Neuron (in vitro differentiated cells): ENCODE measurements around the gene APBA3.

ENCODE experiments used
- H2AFZ ChIP-seq: one replicate; pipeline ENCODE4 v1.6.1; 2013; ENCODE audit warnings: low read depth, mild to moderate bottlenecking, inconsistent platforms, low read length, moderate library complexity
- H3K27me3 ChIP-seq: one replicate; pipeline ENCODE4 v1.6.1; 2013; ENCODE audit warnings: low read length; ENCODE audit not compliant: insufficient read depth
- H3K36me3 ChIP-seq: one replicate; pipeline ENCODE4 v1.6.1; 2013; ENCODE audit warnings: low read length; ENCODE audit not compliant: insufficient read depth
- H3K4me1 ChIP-seq: one replicate; pipeline ENCODE4 v1.6.1; 2013; ENCODE audit warnings: low read length; ENCODE audit not compliant: insufficient read depth
- H3K4me3 ChIP-seq: 2 replicates; pipeline ENCODE4 v1.5.1; 2013; ENCODE audit warnings: mild to moderate bottlenecking, low read length, moderate library complexity
- H3K9me3 ChIP-seq: one replicate; pipeline ENCODE4 v1.6.1; 2013; ENCODE audit warnings: low read length

Gene APBA3

DNA sequence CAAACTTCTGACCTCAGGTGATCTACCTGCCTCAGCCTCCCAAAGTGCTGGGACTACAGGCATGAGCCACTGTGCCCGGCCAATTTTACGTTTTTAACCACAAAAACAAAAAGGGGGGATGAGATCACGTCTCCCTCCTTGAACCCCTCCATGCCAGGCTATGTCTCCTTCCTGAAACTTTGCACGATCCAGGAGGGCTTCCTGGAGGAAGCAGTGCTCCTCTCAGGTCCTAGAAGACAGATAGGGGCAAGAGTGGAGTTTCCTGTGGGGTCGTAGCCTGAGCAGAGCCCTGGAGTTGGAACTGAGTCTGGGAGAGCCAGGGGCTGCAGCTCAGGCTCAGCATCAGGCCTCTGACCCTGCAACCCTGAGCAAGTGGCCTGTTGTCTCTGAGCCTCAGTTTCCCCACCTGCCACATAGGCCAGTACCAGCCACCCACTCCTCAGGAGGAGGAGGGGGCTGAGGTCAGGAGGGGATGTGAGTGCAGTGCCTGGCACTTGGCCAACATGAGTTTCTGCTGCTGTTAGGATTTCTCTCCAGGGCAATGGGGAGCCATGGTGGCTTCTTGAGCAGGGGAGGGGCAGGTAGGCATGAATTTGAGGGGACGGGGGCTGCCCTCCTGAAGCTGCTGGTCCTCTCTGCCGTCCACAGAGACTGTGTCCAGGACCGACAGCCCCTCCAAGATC lies 16.0 kb downstream of the APBA3 start:
- no peaks in the 10 kb centered on the region for H3K4me1 ChIP-seq
- no peak overlapping the region for H3K4me3 ChIP-seq
- H3K36me3 ChIP-seq: peaks cover 4% of the 10 kb centered on the region
- H2AFZ ChIP-seq: no peak overlapping the region
- no peaks in the 10 kb centered on the region for H3K9me3 ChIP-seq
- no peaks in the 10 kb centered on the region for H3K27me3 ChIP-seq

DNA sequence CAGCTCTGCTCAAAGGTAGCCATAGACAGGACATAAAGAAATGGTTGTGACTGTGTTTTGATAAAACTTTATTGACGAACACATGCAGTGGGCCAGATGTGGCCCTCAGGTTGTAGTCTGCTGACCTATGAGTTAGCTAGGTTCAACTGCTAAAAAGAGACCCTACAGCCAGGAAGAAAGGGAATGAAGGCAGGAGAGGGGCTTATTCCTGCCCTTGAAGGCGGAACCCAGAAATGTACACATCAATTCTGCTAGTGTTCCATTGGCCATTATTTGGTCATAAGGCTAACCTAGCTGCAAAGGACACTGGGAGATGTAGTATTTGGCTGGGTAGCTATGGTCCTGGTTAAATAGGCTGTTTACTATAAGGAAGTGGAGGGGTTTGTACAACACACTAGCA lies 18.0 kb downstream of the APBA3 start:
- Histone ChIP-seq H3K36me3 (no peaks in the 10 kb centered on the region), H3K4me3 (no peak overlapping the region), H2AFZ (no peak overlapping the region), H3K27me3 (no peaks in the 10 kb centered on the region), H3K9me3 (no peaks in the 10 kb centered on the region), H3K4me1 (no peaks in the 10 kb centered on the region)

DNA sequence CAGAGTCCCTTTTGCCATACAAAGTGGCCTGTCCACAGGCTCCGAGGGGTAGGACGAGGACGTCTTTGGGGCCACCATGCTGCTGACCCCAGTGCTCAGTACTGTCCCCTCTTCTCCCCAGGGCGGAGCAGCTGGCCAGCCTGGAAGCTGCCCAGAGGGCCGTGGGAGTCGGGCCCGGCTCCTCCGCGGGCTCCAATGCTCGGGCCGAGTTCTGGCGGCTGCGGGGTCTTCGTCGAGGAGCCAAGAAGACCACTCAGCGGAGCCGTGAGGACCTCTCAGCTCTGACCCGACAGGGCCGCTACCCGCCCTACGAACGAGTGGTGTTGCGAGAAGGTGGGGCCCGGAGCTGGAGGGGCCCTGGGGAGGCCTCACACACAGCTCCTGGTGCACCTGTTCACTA lies 21.1 kb downstream of the APBA3 start:
- H3K4me3 ChIP-seq: no peak overlapping the region
- H3K27me3 ChIP-seq: peaks cover 4% of the 10 kb centered on the region
- no peak overlapping the region for H2AFZ ChIP-seq
- H3K9me3 ChIP-seq: no peaks in the 10 kb centered on the region
- no peaks in the 10 kb centered on the region for H3K4me1 ChIP-seq
- no peaks in the 10 kb centered on the region for H3K36me3 ChIP-seq

DNA sequence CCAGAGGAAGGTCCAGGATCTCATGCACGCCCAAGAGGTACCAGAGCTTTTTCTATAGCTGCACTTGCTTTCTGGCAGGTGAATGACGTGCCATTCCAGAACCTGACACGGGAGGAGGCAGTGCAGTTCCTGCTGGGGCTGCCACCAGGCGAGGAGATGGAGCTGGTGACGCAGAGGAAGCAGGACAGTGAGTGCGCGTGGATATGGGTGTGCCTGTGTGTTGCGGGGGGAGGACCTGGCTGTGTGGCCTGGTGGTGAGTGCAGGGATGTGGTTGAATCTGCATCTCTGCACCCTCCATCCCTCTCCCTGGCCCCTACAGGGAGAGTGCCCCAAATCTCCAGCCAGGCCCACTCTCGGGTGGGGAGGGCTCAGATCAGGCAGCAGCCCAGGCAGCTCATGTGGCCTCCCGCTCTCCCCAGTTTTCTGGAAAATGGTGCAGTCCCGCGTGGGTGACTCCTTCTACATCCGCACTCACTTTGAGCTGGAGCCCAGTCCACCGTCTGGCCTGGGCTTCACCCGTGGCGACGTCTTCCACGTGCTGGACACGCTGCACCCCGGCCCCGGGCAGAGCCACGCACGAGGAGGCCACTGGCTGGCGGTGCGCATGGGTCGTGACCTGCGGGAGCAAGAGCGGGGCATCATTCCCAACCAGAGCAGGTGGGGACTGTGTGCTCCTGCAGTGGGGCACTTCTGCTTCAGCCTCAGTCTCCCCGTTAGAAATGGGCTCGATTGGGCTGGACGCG lies 22.8 kb downstream of the APBA3 start:
- H3K4me1 ChIP-seq: no peaks in the 10 kb centered on the region
- H3K4me3 ChIP-seq: no peak overlapping the region
- no peak overlapping the region for H2AFZ ChIP-seq
- no peaks in the 10 kb centered on the region for H3K36me3 ChIP-seq
- no peaks in the 10 kb centered on the region for H3K9me3 ChIP-seq
- peaks cover 4% of the 10 kb centered on the region for H3K27me3 ChIP-seq

DNA sequence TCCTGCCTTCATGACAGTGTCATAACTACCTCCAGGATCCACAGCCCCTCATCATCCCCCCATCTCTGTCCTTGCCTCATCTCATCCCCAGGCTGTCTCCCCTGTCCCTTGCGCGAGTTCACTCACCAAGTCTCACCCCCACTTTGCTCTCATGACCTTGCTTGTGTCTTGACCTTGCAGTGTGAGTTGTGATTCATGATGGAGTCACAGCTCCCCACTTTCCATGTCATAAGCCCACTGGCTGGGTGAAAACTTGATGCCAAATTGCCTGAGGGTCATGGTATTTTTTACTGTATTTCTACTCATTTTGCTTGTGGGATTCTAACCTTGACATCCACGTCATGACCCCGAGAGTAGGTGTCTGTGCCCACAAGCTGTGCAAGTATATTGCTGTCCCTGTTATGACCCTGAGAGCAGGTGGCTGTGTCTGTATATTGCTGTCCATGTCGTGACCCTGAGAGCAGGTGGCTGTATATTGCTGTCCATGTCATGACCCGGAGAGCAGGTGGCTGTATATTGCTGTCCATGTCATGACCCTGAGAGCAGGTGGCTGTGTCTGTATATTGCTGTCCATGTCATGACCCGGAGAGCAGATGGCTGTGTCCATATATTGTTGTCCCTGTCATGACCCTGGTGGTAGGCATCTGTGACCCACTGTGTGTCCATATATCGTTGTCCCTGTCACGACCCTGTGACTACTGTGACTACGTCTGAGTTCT lies 23.8 kb downstream of the APBA3 start:
- Histone ChIP-seq H3K9me3 (no peaks in the 10 kb centered on the region), H2AFZ (no peak overlapping the region), H3K27me3 (peaks cover 4% of the 10 kb centered on the region), H3K4me3 (no peak overlapping the region), H3K36me3 (no peaks in the 10 kb centered on the region), H3K4me1 (no peaks in the 10 kb centered on the region)

DNA sequence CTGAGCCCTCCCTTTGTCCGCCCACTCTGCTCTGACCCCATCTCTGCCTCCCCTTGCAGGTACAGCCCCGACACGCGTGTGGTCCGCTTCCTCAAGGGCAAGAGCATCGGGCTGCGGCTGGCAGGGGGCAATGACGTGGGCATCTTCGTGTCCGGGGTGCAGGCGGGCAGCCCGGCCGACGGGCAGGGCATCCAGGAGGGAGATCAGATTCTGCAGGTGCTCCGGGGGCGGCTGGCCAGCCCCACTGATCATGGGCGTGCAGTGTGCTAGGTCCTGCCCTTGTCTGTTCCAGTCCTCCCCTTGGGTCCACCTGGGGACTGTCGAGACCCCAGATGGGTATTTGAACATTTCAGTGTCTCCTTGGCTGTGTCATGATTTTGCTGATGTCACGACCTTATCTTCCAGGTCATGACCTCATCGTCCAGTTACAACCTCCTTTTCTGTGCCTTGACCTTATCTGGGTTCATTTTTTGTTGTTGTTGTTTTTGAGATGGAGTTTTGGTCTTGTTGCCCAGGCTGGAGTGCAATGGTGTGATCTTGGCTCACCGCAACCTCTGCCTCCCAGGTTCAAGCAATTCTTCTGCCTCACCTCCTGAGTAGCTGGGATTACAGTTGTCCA lies 25.3 kb downstream of the APBA3 start:
- Histone ChIP-seq H3K36me3 (no peaks in the 10 kb centered on the region), H3K27me3 (peaks cover 4% of the 10 kb centered on the region)

DNA sequence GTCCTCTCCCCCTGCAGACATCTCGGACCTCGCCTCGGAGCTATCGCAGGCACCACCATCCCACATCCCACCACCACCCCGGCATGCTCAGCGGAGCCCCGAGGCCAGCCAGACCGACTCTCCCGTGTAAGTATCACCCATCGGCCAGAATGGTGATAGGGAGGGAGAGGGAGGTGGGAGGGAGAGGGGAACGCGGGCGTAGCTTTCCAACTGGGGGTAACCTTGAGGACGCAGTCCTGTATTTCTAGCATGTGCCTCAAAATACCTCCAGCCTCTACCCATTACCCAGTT lies 27.2 kb downstream of the APBA3 start:
- Histone ChIP-seq H3K27me3 (peaks cover 4% of the 10 kb centered on the region), H3K4me3 (no peak overlapping the region), H3K4me1 (no peaks in the 10 kb centered on the region), H3K9me3 (no peaks in the 10 kb centered on the region), H2AFZ (no peak overlapping the region), H3K36me3 (no peaks in the 10 kb centered on the region)

More for the DNA sequence above, 25.3 kb downstream of the APBA3 start:
- Histone ChIP-seq H3K4me1 (no peaks in the 10 kb centered on the region), H3K9me3 (no peaks in the 10 kb centered on the region), H3K4me3 (no peak overlapping the region), H2AFZ (no peak overlapping the region)

DNA sequence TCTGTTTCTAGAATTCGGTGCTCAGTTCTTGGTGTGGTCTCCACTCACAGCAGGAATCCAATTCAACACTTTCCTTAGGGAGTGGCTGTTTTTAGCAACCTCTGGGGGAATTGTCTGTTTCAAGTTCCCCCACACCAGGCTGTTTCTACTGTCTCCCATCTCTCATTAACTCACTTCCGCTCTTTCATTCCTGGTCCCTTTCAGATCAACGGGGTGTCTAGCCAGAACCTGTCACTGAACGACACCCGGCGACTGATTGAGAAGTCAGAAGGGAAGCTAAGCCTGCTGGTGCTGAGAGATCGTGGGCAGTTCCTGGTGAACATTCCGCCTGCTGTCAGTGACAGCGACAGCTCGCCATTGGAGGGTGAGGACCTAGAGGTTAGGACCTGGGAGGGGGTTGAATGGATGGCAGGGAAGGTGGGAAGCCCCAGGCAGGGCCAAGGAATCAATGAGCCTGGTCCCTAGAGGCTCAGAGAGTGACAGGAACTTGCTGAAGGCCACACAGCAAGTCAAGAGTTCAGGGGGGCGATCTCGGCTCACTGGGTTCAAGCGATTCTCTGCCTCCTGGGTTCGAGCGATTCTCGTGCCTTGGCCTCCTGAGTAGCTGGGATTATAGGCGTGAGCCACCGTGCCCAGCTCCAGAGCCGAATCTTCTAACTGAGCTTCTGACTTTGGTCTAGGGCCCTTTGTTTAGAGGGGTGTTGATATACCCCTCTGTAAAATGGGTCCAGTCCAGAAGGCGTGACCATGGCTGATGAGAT lies 27.8 kb downstream of the APBA3 start:
- Histone ChIP-seq H3K4me1 (no peaks in the 10 kb centered on the region), H3K36me3 (no peaks in the 10 kb centered on the region), H3K9me3 (no peaks in the 10 kb centered on the region), H2AFZ (no peak overlapping the region), H3K27me3 (peaks cover 4% of the 10 kb centered on the region), H3K4me3 (no peak overlapping the region)

DNA sequence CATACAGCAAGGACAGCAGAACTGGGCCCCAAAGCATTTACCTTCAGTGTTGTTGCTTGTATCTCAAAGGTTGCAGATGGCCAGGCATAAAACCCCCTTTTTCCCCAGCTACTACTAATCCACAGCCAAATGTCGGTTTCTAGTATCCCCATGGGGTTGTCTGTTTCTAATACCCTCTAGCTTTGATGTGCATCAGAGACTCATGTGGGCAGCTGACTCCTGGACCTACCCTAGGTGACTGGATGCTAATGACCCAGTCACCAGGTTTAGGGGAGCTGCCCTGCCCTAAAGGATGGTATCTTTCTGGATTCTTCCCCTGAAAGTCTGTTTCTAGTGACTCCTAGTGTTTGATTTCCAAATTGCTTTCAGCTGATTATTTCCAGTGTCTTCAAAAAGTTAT lies 29.4 kb downstream of the APBA3 start:
- no peak overlapping the region for H2AFZ ChIP-seq
- H3K4me3 ChIP-seq: no peak overlapping the region
- H3K27me3 ChIP-seq: peaks cover 4% of the 10 kb centered on the region
- no peaks in the 10 kb centered on the region for H3K4me1 ChIP-seq
- H3K36me3 ChIP-seq: no peaks in the 10 kb centered on the region
- no peaks in the 10 kb centered on the region for H3K9me3 ChIP-seq

DNA sequence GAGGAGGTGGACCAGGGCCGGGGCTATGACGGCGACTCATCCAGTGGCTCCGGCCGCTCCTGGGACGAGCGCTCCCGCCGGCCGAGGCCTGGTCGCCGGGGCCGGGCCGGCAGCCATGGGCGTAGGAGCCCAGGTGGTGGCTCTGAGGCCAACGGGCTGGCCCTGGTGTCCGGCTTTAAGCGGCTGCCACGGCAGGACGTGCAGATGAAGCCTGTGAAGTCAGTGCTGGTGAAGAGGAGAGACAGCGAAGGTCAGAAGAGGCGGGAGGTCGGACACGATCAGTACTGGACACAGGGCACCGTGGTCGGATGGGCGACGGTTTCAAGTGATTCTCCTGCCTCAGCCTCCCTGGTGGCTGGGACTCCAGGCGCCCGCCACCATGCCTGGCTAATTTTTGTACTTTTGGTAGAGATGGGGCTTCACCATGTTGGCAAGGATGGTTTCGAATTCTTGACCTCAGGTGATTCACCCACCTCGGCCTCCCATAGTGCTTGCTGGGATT lies 31.0 kb downstream of the APBA3 start:
- Histone ChIP-seq H3K27me3 (no peaks in the 10 kb centered on the region), H3K9me3 (no peaks in the 10 kb centered on the region), H3K36me3 (no peaks in the 10 kb centered on the region), H2AFZ (no peak overlapping the region), H3K4me1 (no peaks in the 10 kb centered on the region), H3K4me3 (no peak overlapping the region)

DNA sequence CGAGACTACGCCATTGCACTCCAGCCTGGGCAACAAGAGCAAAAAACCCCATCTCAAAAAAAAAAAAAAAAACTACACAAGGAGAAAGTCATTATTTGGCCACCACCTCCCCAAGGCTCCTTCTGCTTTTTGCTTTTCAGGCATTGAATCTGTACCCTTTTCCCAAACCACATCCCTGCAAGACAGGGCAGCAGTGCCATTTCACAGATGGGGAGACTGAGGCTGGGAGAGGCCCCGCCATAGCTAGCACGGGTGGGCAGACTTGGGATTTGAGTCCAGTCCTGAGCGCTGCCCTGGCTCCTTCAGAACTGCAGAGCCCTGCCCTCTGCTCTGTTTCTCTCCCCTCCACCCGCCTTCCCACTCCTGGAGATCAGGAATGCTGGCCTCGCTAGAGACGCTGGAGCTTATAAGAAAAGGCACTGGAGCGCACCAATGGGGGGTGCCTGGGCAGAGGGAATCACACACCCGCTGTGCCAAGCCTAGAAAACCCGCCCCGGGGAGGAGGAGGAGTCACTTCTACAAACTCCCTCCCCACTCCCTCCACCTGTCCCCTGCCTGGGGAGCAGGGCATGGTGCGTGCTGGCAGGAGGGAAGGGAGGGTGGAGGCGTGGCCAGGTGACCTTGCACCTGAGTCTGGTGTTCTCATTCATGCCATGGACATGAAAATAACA lies 35.7 kb downstream of the APBA3 start:
- no peaks in the 10 kb centered on the region for H3K4me1 ChIP-seq
- H2AFZ ChIP-seq: no peak overlapping the region
- H3K9me3 ChIP-seq: no peaks in the 10 kb centered on the region
- no peaks in the 10 kb centered on the region for H3K36me3 ChIP-seq
- peaks cover 18% of the 10 kb centered on the region for H3K27me3 ChIP-seq
- H3K4me3 ChIP-seq: no peak overlapping the region

DNA sequence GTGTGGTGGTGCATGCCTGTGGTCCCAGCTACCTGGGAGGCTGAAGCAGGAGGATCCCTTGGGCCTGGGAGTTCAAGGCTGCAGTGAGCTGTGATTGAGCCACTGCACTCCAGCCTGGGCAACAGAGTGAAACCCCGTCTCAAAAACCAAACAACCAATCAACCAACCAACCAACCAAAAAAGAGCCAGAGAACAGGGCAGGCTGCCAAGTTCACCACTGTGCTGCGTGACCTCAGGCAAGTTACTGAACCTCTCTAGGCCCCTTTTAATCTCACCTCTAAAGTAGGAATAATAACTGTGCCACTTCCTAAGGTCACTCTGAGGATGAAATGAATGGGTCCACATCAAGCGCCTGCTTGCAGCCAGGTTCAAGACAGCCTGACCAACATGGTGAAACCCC lies 36.4 kb downstream of the APBA3 start:
- Histone ChIP-seq H3K9me3 (no peaks in the 10 kb centered on the region), H3K27me3 (peaks cover 18% of the 10 kb centered on the region), H3K4me3 (no peak overlapping the region), H3K36me3 (no peaks in the 10 kb centered on the region), H2AFZ (no peak overlapping the region), H3K4me1 (no peaks in the 10 kb centered on the region)
